GM21390 (cell line): Measurements from ENCODE around the gene RAP1A.
"Not testable (repeated sequence)": the region's sequence is repeated elsewhere in the genome, so short reads cannot be mapped to it uniquely, and the experiment has no call there.

Experiments used
- ATAC-seq: cut with Tn5 transposase; IDR thresholded peaks from one replicate; pipeline ENCODE4 v1.9.1; 2021; ENCODE audit not compliant: unreplicated experiment

The RAP1A gene

DNA sequence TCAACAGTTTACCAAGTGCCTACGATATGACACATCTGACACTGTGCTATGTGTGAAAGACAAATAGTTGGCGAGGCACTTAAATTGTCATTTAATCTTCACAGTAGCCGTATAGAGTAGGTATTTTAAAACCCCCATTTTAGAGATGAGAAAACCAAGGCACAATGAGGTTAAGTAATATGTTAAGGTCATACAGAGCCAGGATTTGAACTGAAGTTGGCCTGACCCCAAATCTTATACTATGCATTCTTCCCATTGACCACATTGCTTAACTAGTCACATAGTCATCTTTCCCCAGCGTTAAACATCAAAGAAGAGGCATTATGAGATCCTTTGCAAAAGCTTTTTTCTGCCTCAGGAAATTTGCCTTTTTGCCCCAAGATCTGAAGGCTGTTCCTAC, 115.7 kb downstream of the RAP1A start:
- ATAC-seq = no peak

DNA sequence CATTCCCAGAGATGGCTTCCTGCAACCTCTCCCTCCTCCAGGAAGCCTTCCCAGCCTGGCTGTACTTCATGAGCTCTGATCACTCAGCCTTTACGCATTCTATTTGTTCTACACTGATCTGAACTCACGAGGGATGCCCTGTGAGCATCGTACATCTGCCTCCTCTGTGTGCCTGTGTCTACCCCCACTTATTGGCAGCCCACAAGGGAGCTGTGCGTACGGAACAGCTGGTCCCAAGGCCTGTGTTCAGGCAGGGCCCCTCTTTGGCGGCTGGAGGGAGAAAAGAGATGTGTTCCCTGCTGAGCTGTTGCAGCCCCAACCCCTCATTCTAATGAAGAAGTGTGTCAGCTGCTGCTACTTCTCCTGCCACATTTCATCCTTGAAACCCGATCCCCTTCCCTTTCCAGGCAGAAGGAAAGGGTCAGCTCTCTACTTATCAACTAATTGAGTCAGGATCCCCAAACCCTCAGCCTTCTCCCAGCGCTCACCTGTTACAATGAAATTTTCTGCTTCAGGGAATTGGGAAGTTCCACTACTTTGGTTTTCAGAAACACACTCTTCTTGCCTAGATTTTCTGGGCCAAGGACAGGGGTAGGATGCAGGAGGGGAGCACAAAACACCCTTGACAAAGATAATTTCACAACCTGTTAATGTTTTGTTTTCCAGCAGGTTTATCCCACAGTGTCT, 116.4 kb downstream of the RAP1A start:
- no peak for ATAC-seq

DNA sequence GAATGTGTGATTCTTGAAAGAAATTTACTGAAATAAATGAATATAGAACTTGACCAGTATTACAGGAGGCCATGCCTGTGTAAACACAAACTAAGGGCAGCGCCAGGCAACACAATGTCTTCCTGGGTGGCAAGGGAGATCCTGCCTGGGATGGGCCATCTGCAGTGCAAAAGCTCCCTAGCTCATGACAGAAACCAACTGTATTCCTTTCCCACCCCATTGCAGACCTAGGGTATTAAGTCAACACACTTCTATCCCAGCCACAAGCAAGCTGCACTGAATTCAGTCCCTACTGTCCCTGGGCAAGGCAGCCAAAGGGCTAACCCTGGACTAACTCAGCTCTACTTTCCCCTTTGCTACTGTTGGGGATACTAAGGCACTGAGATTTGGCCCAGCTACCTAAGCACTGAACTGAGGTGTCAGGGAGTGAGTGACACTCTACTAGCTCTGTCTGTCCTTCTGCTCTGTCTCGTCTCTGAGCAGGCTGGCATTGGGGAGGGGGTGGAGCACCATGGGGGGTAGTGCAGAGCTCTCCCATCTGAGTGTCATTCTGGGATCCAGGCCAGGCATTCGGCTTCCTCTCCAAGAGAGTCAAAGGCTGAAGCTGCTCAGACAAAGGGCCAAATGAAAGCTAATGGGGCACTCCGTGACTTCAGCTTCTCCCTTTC, 117.1 kb downstream of the RAP1A start:
- ATAC-seq = no peak

DNA sequence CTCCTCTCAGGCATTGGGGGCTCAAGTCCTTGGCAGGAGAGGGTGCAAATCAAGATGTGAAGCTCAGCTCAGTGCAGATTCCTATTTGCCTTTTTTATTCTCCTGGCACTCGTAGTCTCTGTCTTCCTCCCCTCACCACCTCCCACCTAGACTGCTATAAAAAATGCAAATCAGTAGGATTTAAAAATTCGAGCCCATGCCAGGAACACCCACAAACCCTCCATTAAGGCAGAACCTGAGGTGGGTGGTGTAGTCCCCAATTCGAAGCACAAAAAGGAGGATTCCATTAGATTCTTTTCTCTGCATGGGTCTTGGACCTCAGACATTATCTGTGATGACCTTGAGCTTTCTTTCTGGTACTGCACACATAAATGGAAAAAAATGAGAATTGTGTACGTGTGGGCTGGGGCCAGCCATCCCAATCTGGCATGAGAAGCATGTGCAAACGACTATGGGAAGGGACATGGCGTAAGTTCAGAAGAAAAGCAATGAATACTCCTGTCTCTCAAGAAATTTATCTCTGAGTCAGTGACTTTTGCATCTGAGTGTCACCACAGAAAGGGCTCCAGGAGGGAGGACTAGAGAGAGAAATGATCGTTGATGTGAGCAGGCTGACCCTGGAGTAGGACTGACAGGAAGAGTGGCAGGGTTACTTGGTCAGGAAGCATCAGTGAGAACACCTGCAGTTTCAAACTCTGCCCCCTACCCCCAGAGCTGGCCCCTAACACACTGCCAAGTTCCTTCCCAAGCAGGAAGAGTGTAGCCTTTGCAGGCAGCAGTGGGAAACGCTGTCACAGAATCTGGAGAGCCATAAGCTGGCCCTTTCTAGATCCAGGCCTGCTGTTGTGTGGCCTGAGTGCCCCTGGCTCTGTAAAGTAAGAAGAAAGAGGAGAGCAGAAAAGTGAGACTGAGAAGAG, 117.9 kb downstream of the RAP1A start:
- ATAC-seq = no peak

DNA sequence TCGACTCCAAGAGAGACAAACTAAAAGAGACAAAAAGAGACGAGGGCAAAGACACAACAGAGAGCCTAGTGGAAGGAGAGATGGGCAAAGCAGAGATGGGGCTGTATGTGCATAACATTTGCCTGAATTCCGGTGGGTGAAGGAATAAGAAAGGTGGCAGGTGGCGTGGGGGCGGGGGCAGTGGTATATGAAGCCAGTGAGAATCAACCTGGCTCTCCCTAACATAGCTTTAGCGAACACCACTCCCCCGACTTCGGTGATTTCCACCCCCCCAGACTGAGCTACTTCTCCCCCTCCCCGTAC, 118.5 kb downstream of the RAP1A start:
- ATAC-seq = no peak

DNA sequence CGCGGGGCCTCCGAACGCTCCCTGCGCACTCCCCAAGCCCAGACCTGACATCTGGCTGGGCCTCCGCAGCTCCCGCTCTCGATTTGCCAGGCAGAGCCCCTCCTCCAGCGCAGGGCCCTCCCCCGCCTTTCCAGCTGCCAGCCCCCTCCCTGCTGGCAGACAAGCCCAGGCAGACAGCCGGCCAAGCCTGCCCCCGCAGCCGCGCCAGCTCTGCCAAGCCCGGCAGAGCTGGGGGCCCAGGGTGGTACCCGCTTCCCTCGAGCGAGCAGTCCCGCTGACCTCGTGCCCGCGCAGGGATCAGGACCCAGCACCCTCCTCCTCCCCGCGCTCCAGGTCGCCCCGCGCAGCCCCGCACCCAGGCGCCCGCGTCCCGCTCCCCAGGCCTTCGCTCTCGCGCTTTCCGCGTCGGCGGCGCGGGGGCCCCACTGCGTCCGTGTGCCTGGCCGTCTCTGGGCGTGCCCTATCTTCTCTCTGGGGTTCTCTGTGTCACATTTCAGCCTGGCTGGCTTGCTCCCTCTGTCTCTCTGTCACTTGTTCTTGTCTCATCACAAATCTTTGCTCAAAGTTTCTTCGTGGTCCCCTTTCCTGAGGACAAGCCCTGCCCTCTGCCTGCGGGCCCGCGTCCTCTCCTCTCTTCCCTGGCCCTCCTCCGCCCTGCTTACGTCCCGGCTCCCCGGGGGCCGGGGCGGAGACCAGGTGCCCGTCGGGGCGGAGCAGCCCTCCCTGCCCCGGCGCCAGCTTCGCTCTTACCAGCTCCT, 119.0 kb downstream of the RAP1A start:
- peak; percentile 47 for ATAC-seq

DNA sequence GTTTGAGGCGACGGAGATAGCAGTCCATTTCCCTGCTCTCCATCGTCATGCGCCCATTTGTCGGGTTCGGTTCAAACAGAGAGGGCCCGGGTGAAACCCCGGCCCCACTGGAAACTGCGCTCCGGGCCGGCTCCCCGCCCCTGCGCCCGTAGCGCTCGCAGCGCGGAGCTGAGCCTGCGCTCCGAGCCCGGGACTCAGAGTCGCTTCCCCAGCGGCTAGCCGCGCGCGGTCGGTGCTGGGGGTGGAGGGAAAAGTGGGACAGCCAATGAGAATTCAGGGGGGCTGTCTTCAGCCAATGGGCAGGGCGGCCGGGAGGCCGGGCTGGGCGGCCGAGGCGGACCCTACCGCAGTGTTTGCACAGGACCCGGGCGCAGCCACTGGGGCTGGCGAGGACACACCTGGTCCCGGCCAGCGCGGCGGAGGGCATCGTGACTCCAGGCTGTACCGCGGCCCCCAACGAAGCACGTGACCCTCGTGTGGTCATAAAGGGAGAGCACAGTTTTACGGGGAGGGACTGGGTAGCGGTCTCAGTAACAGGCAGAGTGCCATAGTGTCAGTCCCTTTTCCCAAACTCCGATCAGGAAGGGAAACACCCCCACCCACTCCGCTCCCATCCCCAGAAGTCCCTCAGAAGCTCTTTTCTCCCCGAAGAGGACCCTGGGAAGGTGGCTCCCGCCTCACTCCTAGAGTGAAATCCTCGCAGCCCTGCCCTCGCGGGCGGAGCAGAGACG, 119.8 kb downstream of the RAP1A start, which contains the start of gene INKA2:
Gene INKA2, minus strand, starts transcription at position 202 of the 731 bp plus-strand sequence. Its CDS starts 153 bp downstream, at position 49.
- ATAC-seq = peak; percentile 83

DNA sequence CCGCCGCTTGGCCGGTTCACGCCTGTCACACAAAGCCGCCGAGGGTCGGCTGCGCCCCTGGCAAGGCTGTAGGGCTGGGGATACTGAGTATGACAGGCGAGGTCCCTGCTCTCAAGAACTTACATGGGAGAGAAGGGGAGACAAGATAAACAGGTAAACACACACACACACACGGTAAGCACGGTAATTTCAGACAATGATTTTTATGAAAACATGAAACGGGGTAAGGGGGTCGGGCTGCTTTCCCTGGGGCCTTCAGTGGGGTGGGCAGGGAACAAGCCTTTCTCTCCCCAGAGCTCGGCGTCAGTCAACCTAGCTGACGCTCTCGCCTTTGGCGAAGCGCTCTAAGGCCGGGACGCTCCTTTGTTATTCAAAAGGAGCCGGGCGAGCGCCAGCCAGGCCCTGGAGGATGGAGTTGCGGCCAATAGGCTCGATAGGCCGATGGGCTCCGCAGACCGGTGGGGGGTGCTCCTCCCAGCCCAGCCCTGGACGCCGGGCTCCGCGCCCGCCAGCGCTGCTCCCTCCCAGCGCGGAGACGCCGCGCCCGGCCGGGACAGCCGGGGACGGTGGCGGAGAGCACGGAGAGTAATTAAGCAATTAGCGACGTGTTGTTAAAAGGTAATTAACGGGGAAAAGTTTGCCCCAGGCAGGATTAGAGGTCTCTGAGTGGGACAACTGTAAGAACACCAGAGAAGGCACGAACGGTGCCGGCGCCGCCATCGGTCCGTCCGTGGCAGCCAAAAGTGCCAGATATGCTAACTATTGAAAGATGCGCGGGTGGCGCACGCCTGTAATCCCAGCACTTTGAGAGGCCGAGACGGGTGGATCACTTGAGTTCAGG, 120.6 kb downstream of the RAP1A start:
- ATAC-seq = no peak

DNA sequence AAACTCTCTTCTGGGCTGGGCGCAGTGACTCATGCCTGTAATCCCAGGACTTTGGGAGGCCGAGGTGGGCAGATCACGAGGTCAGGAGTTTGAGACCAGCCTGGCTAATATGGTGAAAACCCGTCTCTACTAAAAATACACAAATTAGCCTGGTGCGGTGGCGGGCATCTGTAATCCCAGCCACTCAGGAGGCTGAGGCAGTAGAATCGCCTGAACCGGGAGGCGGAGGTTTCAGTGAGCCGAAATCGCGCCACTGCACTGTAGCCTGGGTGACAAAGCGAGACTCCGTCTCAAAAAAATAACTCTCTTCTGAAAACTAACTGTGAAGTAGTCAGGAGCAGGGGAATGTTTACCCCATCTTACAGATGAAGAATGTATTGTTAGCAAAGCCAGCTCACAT, 122.7 kb downstream of the RAP1A start:
- ATAC-seq = not testable (repeated sequence)

DNA sequence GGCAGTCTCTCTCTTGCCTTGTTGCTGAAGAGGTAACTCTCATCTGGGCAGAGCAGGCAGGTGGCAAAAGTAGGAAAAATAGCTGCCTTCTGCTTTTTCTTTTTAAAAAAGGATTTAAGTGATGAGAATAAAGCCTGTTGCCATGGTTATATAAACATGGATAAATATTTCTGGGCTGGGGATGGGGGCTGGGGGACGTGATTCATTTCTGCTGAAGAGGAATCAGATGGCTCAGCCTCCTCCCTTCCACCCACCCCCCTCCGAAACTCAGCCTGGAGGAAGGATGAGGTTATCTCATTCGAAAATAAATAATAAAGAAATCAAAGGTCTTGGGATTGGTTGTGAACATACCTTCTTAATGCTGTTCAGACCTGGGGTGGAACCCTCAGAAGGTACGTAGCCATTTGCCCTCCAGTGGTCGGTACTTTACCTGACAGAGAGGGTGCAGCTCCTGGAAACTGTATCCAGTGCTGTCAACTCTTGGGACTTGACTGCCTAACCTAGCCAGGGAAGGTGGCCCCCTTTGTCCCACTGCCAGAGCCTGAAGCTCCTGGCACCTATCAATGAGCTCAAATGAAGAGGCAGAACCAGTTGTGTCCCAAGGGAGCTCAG, 123.5 kb downstream of the RAP1A start:
- no peak for ATAC-seq

DNA sequence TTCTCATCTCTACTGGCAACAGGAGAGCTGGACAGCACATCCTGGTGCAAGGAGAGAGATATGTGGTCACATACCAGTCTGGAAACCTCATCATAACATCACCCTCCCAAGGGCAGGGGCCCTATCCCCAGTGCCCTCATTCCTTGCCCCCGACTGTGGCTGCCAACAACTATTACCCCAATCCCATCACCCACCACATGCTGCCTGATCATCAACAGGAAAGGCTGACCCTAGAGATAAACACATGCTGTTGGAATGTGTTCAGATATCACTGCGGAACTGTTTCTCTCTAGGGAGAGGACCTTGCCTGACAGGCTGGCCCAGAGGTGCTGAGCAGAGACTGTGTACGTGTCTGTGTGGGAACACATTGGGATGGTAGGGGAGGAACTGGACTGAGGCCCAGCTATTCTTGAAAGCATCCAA, 124.1 kb downstream of the RAP1A start:
- ATAC-seq = no peak

DNA sequence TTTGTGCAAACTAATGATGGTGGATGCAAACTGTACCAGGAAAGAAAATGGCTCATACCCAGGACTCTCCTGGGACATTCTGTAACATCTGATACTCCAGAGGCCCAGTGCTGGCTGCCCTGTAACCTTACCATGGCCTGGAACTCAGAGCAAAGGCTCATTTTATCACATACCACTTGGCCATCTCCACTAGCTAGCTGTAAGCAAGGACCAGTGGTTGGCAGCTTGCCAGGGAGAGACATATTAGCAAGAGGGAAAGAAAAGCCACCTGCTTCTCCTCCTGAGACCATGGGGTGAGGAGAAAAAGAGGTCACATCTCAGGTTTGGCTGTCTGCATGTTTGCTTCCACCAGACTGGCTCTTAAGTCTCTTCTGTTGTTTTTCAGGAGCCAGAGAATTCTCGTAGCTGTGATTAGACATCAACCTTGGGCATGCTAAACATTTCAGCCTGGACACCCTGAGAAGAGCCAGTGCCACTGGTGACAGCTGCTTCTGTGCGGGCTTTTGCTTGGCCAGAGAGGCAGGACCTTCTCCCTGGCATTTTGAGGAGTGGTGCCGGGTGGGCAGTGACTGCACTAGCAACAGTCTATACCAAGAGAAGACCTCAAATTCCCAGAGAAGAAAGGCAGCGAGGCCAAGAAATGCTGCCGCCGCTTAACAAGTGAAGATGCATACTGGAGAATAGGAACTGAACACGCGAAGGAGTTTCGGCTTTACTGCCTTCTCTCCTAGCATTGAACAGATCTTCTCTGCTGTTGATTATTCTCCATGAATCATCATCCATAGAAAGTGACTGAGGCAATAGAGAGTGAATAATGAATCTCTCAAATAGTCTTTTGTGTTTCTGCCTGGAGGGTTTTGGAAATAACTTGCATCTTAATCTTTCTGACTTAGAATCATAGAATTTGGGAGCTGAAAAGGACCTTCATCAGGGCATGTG, 126.4 kb downstream of the RAP1A start:
- no peak for ATAC-seq

DNA sequence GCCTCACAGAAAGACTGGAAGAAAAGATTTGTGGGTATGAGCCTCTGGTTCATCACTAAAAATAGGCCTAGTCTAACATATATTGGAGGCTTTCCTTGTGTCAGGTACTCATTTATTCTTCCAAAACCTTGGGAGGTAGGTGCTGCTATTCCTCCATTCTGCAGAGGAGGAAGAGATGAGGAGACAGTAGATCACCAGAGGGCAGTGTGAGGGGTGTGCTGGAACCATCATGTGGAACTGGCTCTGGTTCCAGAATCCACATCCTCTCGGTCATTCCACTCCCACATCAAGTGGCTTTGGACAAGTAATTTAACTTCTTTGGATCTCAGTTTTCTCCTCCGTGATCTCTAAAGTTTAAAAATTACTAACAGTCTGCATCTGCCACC, 127.0 kb downstream of the RAP1A start:
- ATAC-seq = no peak

DNA sequence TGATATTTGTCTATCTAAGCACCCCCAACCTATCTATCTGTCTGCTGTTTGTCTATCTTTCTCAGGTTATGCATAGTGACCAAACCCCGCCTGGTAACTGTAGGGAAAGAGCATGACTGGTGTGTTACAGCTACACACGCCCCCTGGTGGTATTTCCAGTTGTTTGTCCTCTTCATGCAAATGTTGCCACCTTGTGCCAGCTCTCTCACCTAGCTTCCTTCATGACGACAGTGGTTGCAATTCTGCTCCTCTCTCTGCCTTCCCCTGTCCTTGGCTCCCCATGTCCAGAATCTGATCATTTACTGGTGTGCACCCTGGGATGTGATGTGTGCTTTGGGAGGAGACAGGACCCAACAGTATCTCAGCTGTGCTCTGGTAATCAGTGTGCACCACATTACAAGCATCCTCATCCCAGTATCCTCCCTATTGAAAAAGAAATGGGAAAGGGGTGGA, 127.7 kb downstream of the RAP1A start:
- ATAC-seq = peak; percentile 57

DNA sequence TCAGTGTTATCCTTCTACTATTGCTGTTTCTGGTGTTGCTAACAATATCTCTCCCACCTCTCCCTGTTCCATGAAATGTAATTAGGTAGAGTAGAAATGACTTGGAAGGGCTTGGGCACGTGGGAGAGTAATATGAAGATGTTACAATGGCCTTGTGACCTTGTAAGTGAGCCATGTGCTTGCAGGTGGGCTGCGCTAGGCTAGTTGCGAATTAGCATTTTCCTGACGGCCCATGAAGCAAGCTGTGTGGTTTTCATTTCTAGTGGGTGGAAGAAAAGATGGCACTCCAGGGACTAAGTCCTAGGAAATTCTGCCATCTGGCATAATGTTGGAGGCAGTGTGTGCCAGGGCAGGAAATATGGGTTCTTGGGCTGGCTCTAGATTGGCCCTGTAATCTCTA, 128.4 kb downstream of the RAP1A start:
- no peak for ATAC-seq

DNA sequence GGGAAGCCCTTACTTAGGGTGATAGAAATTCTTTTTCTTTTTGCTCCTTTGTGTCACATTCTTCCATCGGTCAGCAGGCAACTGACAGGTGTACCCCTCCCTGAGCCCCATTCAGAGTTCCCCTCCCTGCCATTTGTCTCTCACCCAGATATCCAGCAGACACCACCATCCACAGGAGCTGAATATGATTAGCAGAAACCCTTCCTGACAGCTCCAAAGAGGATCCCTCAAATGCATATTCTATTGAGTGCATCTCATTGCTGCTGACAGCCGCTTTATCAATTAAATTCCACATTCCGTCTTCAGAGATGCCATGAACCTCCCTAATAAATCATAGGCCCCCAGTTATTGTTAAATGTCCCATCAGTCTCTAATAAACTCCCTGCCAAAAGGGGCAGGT, 130.0 kb downstream of the RAP1A start:
- ATAC-seq = no peak

DNA sequence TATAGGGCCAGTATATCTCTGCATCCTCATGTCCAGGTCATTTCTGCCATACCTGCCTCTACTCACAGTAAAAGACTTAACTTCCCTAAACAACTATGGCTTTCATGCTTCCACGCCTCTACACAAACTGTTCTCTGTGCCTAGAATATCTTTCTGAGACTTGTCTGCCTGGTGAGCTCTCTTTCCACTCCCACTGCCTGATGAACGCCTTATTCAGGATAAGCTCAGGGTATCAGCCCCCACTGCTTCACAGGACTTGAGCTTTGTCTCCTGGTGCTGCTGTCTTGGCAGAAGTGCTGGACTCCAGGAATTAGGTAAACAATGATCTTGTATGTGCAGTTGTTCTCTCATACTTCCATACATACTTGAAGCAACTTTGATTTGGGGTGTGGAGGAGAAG, 131.3 kb downstream of the RAP1A start:
- ATAC-seq = no peak
